Lower lobe of right lung (tissue), 2 donors: ENCODE data around the gene CEP295NL. TPM values are rescaled to one million over a fixed set of nuclear protein-coding genes. Genes with fewer than 3 reads are reported as not detected.
"Not testable (repeated sequence)": the region's sequence is repeated elsewhere in the genome, so short reads cannot be mapped to it uniquely, and the experiment has no call there.

Source experiments
- ATAC-seq, 2 donors: fragments of 200-7000 bp; cut with Tn5 transposase; one replicate each; pipeline ENCODE4 v1.9.1; 2020 to 2022; ENCODE audit warnings: mild to moderate bottlenecking in 2 of 2, moderate library complexity in 2 of 2
- DNase-seq: peaks from one replicate; pipeline ENCODE4 v3.0.0-alpha.2; 2020
- H3K27ac ChIP-seq: fragments of 200-600 bp; one replicate; pipeline ENCODE4 v1.8.0; 2022
- H3K27me3 ChIP-seq: fragments of 200-600 bp; one replicate; pipeline ENCODE4 v1.8.0; 2022; ENCODE audit warnings: low read depth
- H3K36me3 ChIP-seq: fragments of 200-600 bp; one replicate; pipeline ENCODE4 v1.8.0; 2022; ENCODE audit warnings: mild to moderate bottlenecking
- H3K4me1 ChIP-seq: fragments of 200-600 bp; one replicate; pipeline ENCODE4 v1.8.0; 2022
- H3K4me3 ChIP-seq: fragments of 200-600 bp; one replicate; pipeline ENCODE4 v1.8.0; 2022; ENCODE audit warnings: mild to moderate bottlenecking
- H3K9me3 ChIP-seq: fragments of 200-600 bp; one replicate; pipeline ENCODE4 v1.8.0; 2022
- intact Hi-C: fragments of 100-400 bp; cut with DNase I; formaldehyde crosslinking; loops from one replicate; pipeline ENCODE4 v1.11.0; 2022
- total RNA-seq: library from RNA; stranded (reverse); fragmentation: NEBNext Ultra II Directional; extraction: Animal tissue kit (Norgen Biotek cat#: 25700); gene quantifications from one replicate; pipeline ENCODE4 v1.2.1, GENCODE V29; 2021
- TF ChIP-seq, protein P1 (sequence below): fragments of 200-600 bp; IDR thresholded peaks from one replicate; pipeline ENCODE4 v1.8.0; 2022; ENCODE audit warnings: antibody characterized with exemption, mild to moderate bottlenecking
- donor health status: DM: no; HTN: yes; CAD: no; lungs with severe emphysema.

CEP295NL gene
- total RNA-seq, 1 donor from 2014 or later = 5.5 TPM

- peaks cover 59% of the 10 kb centered on the region for H3K4me1 ChIP-seq
- H3K27me3 ChIP-seq = no peaks in the 10 kb centered on the region
- peak overlapping the region; percentile 85 for H3K27ac ChIP-seq
- ATAC-seq = peak; percentile 87 to 88
- DNase-seq = peak; percentile 85
- no peaks in the 10 kb centered on the region for H3K9me3 ChIP-seq
- H3K4me3 ChIP-seq = peak overlapping the region; percentile 18
- intact Hi-C loops = no loop called here
- peaks cover 5% of the 10 kb centered on the region for H3K36me3 ChIP-seq
- TF ChIP-seq, protein P1, sequence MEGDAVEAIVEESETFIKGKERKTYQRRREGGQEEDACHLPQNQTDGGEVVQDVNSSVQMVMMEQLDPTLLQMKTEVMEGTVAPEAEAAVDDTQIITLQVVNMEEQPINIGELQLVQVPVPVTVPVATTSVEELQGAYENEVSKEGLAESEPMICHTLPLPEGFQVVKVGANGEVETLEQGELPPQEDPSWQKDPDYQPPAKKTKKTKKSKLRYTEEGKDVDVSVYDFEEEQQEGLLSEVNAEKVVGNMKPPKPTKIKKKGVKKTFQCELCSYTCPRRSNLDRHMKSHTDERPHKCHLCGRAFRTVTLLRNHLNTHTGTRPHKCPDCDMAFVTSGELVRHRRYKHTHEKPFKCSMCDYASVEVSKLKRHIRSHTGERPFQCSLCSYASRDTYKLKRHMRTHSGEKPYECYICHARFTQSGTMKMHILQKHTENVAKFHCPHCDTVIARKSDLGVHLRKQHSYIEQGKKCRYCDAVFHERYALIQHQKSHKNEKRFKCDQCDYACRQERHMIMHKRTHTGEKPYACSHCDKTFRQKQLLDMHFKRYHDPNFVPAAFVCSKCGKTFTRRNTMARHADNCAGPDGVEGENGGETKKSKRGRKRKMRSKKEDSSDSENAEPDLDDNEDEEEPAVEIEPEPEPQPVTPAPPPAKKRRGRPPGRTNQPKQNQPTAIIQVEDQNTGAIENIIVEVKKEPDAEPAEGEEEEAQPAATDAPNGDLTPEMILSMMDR = no peak
Measured at GRCh38 chr17:78883089-78883532, 19.9 kb downstream of the CEP295NL start.

- no peaks in the 10 kb centered on the region for H3K9me3 ChIP-seq
- H3K27me3 ChIP-seq = no peaks in the 10 kb centered on the region
- DNase-seq = peak; percentile 72
- H3K4me3 ChIP-seq = peak overlapping the region; percentile 18
- peak overlapping the region; percentile 85 for H3K27ac ChIP-seq
- H3K4me1 ChIP-seq = peaks cover 59% of the 10 kb centered on the region
- intact Hi-C loops = no loop called here
- TF ChIP-seq, protein P1 = no peak
- H3K36me3 ChIP-seq = peaks cover 5% of the 10 kb centered on the region
- peak; percentile 1 to 12 for ATAC-seq
Measured at GRCh38 chr17:78882540-78883088, 20.4 kb downstream of the CEP295NL start.

DNA sequence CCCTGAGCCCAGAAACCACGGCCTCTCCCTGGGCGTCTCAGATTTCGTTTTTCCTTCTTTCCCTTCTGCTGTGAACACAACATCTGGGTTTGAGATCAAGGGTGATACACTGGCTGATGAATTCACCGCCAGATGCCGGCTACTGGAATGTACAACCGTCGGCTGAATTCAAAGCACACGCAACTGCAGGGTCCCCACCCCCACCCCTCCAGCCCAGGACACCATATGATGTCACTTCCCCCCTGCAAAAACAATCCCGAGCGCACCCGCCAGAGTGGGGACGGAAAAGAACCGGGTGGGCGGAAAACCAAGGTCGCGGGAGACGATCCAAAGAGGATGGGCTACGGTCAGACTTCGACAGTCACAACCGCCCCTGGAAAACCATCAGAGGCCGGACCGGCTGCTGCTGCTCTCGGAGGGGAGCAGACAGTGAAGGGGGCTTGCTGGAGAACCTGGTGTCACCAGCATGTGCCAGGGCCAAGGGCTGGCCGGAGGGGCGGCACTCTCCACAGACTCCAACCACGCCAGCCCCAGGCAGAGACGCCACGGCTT, 23.3 kb downstream of the CEP295NL start:
- peak overlapping the region; percentile 74 for H3K27ac ChIP-seq
- H3K27me3 ChIP-seq = no peaks in the 10 kb centered on the region
- DNase-seq (no peak), ATAC-seq (peak; percentile 5 to 11)
- H3K4me1 ChIP-seq = peaks cover 69% of the 10 kb centered on the region
- peak overlapping the region; percentile 25 for H3K4me3 ChIP-seq
- peaks cover 5% of the 10 kb centered on the region for H3K36me3 ChIP-seq
- H3K9me3 ChIP-seq = no peaks in the 10 kb centered on the region
- intact Hi-C loops = no loop called here
- TF ChIP-seq, protein P1 = no peak

GRCh38 chr17:78878871-78879527, 24.0 kb downstream of the CEP295NL start:
- H3K27ac ChIP-seq = peak overlapping the region; percentile 74
- no peaks in the 10 kb centered on the region for H3K9me3 ChIP-seq
- no peaks in the 10 kb centered on the region for H3K27me3 ChIP-seq
- ATAC-seq = no peak
- TF ChIP-seq, protein P1 = no peak
- DNase-seq = no peak
- intact Hi-C loops = no loop called here
- peaks cover 5% of the 10 kb centered on the region for H3K36me3 ChIP-seq
- peaks cover 62% of the 10 kb centered on the region for H3K4me1 ChIP-seq
- peak overlapping the region; percentile 25 for H3K4me3 ChIP-seq

DNA sequence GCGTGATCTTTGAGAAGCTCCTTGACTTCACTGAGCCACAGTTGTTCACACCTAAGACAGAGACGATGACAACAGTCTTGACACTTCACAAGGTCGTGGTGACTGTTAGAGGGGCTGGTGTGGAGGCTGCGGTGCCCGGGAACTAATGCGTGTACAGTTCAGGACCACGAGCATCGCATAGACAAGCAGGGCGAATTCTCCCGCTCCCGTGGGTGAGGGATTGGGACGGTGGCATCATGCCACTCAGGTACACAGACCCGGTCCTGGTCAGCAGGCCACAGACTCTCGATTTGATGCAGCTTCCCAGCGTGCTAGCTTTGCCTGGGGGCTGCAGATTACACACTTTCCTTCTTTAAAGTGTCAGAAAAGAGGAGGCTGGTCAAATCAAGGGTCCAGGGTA, 24.7 kb downstream of the CEP295NL start:
- H3K9me3 ChIP-seq = no peaks in the 10 kb centered on the region
- TF ChIP-seq, protein P1 = no peak
- no peak overlapping the region for H3K4me3 ChIP-seq
- no peak for DNase-seq
- peaks cover 55% of the 10 kb centered on the region for H3K4me1 ChIP-seq
- intact Hi-C loops = no loop called here
- H3K27ac ChIP-seq = no peak overlapping the region
- H3K27me3 ChIP-seq = no peaks in the 10 kb centered on the region
- H3K36me3 ChIP-seq = peaks cover 10% of the 10 kb centered on the region
- no peak for ATAC-seq

DNA sequence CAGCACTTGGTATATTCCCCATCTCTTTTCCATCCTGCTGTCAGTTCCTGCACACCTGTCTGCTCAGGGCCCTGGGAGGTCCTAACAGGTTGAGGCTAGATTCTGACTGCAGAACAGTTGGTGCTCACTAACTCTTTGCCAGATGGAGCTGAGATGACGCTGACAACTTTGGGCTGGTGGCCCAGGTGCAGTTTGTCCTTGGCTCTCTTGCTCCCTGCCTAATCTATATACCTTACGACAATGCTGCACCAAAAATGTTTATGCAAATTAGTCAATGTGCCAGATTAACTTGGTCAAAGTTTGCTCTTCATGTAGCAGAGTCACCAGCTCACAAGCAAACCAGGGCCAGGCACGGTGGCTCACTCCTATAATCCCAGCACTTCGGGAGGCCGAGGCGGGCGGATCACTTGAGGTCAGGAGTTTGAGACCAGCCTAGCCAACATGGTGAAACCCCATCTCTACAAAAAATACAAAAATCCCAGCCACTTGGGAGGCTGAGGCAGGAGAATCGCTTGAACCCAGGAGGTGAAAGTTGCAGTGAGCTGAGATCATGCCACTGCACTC, 26.0 kb downstream of the CEP295NL start:
- peaks cover 42% of the 10 kb centered on the region for H3K4me1 ChIP-seq
- H3K36me3 ChIP-seq = peaks cover 22% of the 10 kb centered on the region
- DNase-seq, ATAC-seq, H3K4me3 ChIP-seq, H3K27ac ChIP-seq, H3K9me3 ChIP-seq, H3K27me3 ChIP-seq, intact Hi-C loops: not testable (repeated sequence)
